Type B pancreatic cell (in vitro differentiated cells): ENCODE results near the gene ZSCAN21. TPM values are rescaled to one million over a fixed set of nuclear protein-coding genes. Genes with fewer than 3 reads are reported as not detected.
A peak's percentile ranks its signal among the peaks of the same experiment; 100 is the strongest.
"Not testable (repeated sequence)": the region's sequence is repeated elsewhere in the genome, so short reads cannot be mapped to it uniquely, and the experiment has no call there.

ENCODE experiments used
- DNase-seq: peaks from one replicate; pipeline ENCODE4 v3.0.0; 2021; ENCODE audit warnings: mixed read lengths; ENCODE audit not compliant: unreplicated experiment; ENCODE audit errors: extremely low spot score
- H3K27ac Mint-ChIP-seq: 2 replicates; pipeline ENCODE4 v1.8.0; 2021; ENCODE audit warnings: mild to moderate bottlenecking, mixed read lengths
- H3K27me3 Mint-ChIP-seq: 2 replicates; pipeline ENCODE4 v1.8.0; 2021; ENCODE audit warnings: mixed read lengths
- H3K36me3 Mint-ChIP-seq: 2 replicates; pipeline ENCODE4 v1.8.0; 2021; ENCODE audit warnings: mixed read lengths
- H3K4me1 Mint-ChIP-seq: one replicate; pipeline ENCODE4 v1.8.0; 2021; ENCODE audit warnings: mixed read lengths; ENCODE audit not compliant: unreplicated experiment
- H3K4me3 Mint-ChIP-seq: 2 replicates; pipeline ENCODE4 v1.8.0; 2021; ENCODE audit warnings: mild to moderate bottlenecking, mixed read lengths
- H3K9me3 Mint-ChIP-seq: 2 replicates; pipeline ENCODE4 v1.8.0; 2021; ENCODE audit warnings: mixed read lengths
- CTCF ChIP-seq: fragments of 200-600 bp; sonication (generic); conservative IDR thresholded peaks from 2 replicates; pipeline ENCODE4 v1.5.0; 2021; ENCODE audit warnings: antibody characterized with exemption, mild to moderate bottlenecking
- long read RNA-seq: library from polyadenylated mRNA; unstranded; transcript quantifications from one replicate; pipeline ENCODE4 v2.0.0, GENCODE V29; 2020
- total RNA-seq: library from RNA; stranded (reverse); gene quantifications from 2 replicates; pipeline ENCODE4 v1.2.1, GENCODE V29; 2021; ENCODE audit warnings: low replicate concordance

ZSCAN21 gene
- total RNA-seq: 11.9 and 16.4 TPM in 2 replicates
- long read RNA-seq, transcript ZSCAN21-201 (4 exons, 2,005 nt): major isoform, 43 of 88 reads
- long read RNA-seq, partial matches to known transcripts: 25 of 88 reads
- long read RNA-seq, other reads (novel, unspliced or antisense): 19 of 88 reads

GRCh38 chr7:100049441-100050291 is at the start of gene ZSCAN21:
TSS of gene ZSCAN21 (plus strand) at chr7:100049774. CDS start at chr7:100057007, 7,233 bp downstream.
- Mint-ChIP-seq H3K4me1 (peaks cover 9% of the 10 kb centered on the region), H3K36me3 (peaks cover 5% of the 10 kb centered on the region), H3K4me3 (peak within 1 kb of the TSS; percentile 94), H3K27me3 (no peaks in the 10 kb centered on the region), H3K27ac (peak within 1 kb of the TSS; percentile 97), H3K9me3 (no peaks in the 10 kb centered on the region)
- peak; percentile 88 for DNase-seq
- TF ChIP-seq CTCF: peak; percentile 24

- no peak for TF ChIP-seq CTCF
- Mint-ChIP-seq H3K9me3 (no peaks in the 10 kb centered on the region), H3K36me3 (no peaks in the 10 kb centered on the region), H3K4me1 (peaks cover 12% of the 10 kb centered on the region), H3K4me3 (no peak overlapping the region), H3K27ac (no peak overlapping the region), H3K27me3 (no peaks in the 10 kb centered on the region)
- no peak for DNase-seq
Observed at GRCh38 chr7:100000239-100000638, 49.3 kb upstream of the ZSCAN21 start.

- Mint-ChIP-seq H3K4me1 (peaks cover 15% of the 10 kb centered on the region), H3K27ac (peak overlapping the region; percentile 89), H3K9me3 (no peaks in the 10 kb centered on the region)
Observed at GRCh38 chr7:100003711-100004661, 45.6 kb upstream of the ZSCAN21 start.

GRCh38 chr7:100007887-100008286 is 41.7 kb upstream of the ZSCAN21 start:
- Mint-ChIP-seq H3K4me1 (peaks cover 21% of the 10 kb centered on the region), H3K4me3 (no peak overlapping the region), H3K36me3 (no peaks in the 10 kb centered on the region), H3K27ac (peak overlapping the region; percentile 90), H3K27me3 (peaks cover 5% of the 10 kb centered on the region), H3K9me3 (no peaks in the 10 kb centered on the region)
- DNase-seq: no peak
- TF ChIP-seq CTCF: no peak

More at GRCh38 chr7:100003711-100004661, 45.6 kb upstream of the ZSCAN21 start:
- no peak for DNase-seq
- TF ChIP-seq CTCF: no peak
- Mint-ChIP-seq H3K36me3 (no peaks in the 10 kb centered on the region), H3K27me3 (no peaks in the 10 kb centered on the region), H3K4me3 (peak overlapping the region; percentile 59)

GRCh38 chr7:100008525-100008924 is 41.0 kb upstream of the ZSCAN21 start:
- Mint-ChIP-seq H3K9me3 (no peaks in the 10 kb centered on the region), H3K36me3 (no peaks in the 10 kb centered on the region), H3K4me3 (peak overlapping the region; percentile 54), H3K27ac (peak overlapping the region; percentile 90), H3K4me1 (peaks cover 20% of the 10 kb centered on the region), H3K27me3 (peaks cover 5% of the 10 kb centered on the region)
- no peak for TF ChIP-seq CTCF
- no peak for DNase-seq

- DNase-seq, H3K9me3 Mint-ChIP-seq, H3K27me3 Mint-ChIP-seq, H3K36me3 Mint-ChIP-seq, H3K27ac Mint-ChIP-seq, H3K4me3 Mint-ChIP-seq: not testable (repeated sequence)
- peaks cover 12% of the 10 kb centered on the region for H3K4me1 Mint-ChIP-seq
Observed at GRCh38 chr7:100009952-100010351, 39.6 kb upstream of the ZSCAN21 start.
